ENCODE measurements around the gene AKT1.
A peak's percentile ranks its signal among the peaks of the same experiment; 100 is the strongest.

- TF ChIP-seq, protein P1, sequence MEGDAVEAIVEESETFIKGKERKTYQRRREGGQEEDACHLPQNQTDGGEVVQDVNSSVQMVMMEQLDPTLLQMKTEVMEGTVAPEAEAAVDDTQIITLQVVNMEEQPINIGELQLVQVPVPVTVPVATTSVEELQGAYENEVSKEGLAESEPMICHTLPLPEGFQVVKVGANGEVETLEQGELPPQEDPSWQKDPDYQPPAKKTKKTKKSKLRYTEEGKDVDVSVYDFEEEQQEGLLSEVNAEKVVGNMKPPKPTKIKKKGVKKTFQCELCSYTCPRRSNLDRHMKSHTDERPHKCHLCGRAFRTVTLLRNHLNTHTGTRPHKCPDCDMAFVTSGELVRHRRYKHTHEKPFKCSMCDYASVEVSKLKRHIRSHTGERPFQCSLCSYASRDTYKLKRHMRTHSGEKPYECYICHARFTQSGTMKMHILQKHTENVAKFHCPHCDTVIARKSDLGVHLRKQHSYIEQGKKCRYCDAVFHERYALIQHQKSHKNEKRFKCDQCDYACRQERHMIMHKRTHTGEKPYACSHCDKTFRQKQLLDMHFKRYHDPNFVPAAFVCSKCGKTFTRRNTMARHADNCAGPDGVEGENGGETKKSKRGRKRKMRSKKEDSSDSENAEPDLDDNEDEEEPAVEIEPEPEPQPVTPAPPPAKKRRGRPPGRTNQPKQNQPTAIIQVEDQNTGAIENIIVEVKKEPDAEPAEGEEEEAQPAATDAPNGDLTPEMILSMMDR (IDR thresholded peaks at IDR 0.05), result peak; percentile 42 to 93 (median 69)
- TF ChIP-seq EP300 (IDR thresholded peaks at IDR 0.05) (no peak), POLR2A (IDR thresholded peaks at IDR 0.05) (no peak)
Measured at GRCh38 chr14:104723651-104724406, 71.7 kb downstream of the AKT1 start, which contains the start of gene ADSS1.
